CD4-positive, alpha-beta T cell (primary cell): ENCODE results near the gene ZKSCAN8. TPM values are rescaled to one million over a fixed set of nuclear protein-coding genes. Genes with fewer than 3 reads are reported as not detected.
A peak's percentile ranks its signal among the peaks of the same experiment; 100 is the strongest.

Experiments
- ATAC-seq: fragments of 200-7000 bp; cut with Tn5 transposase; one replicate; pipeline ENCODE4 v1.10.0; 2022; ENCODE audit warnings: mild to moderate bottlenecking; ENCODE audit not compliant: poor library complexity
- CTCF ChIA-PET: fragments of 350-600 bp; sonication (Branson Sonifier 250); formaldehyde crosslinking; loops from one replicate; lab custom pipeline; 2021; ENCODE audit warnings: antibody characterized with exemption, inconsistent platforms; lab: Charles Lee
- POLR2A ChIA-PET: fragments of 350-600 bp; sonication (Branson Sonifier 250); formaldehyde crosslinking; loops from one replicate; lab custom pipeline; 2021; ENCODE audit warnings: antibody characterized with exemption, inconsistent platforms; lab: Charles Lee
- DNase-seq, 14 experiments: peaks; one replicate each; pipeline ENCODE4 v3.0.0-alpha.2; 2013 to 2020; ENCODE audit warnings: mixed read lengths in 2 of 14
- H3K27ac ChIP-seq, 2 donors: one replicate each; pipeline versions ENCODE4 v1.5.1 to v1.7.0; 2013; ENCODE audit warnings: low read length in 2 of 2, low read depth in 1 of 2, mild to moderate bottlenecking in 1 of 2
- H3K27me3 ChIP-seq, 2 experiments: 1 replicate in 1 of 2; 2 replicates in 1 of 2; pipeline versions ENCODE4 v1.6.1 to v1.7.0; 2013; ENCODE audit warnings: low read length in 2 of 2, control low read depth in 1 of 2, mild to moderate bottlenecking in 1 of 2, moderate library complexity in 1 of 2; ENCODE audit not compliant: insufficient read depth in 2 of 2, control insufficient read depth in 1 of 2
- H3K36me3 ChIP-seq: one replicate; pipeline ENCODE4 v1.6.1; 2013; ENCODE audit warnings: low read length, control low read depth; ENCODE audit not compliant: insufficient read depth
- H3K4me1 ChIP-seq: one replicate; pipeline ENCODE4 v1.6.1; 2013; ENCODE audit warnings: low read length, control low read depth; ENCODE audit not compliant: insufficient read depth
- H3K4me3 ChIP-seq: one replicate; pipeline ENCODE4 v1.5.1; 2013; ENCODE audit warnings: mild to moderate bottlenecking, low read length, moderate library complexity
- H3K9me3 ChIP-seq, 2 experiments: 1 replicate in 1 of 2; 2 replicates in 1 of 2; pipeline versions ENCODE4 v1.6.1 to v1.7.0; 2013; ENCODE audit warnings: low read length in 2 of 2, mild to moderate bottlenecking in 2 of 2, control low read depth in 1 of 2, moderate library complexity in 1 of 2; ENCODE audit not compliant: control insufficient read depth in 1 of 2, insufficient read depth in 1 of 2
- H3K27ac Mint-ChIP-seq: one replicate; pipeline ENCODE4 v1.8.0; 2020; ENCODE audit warnings: mixed read lengths
- H3K27me3 Mint-ChIP-seq: one replicate; pipeline ENCODE4 v1.8.0; 2021; ENCODE audit warnings: mixed read lengths
- H3K36me3 Mint-ChIP-seq: one replicate; pipeline ENCODE4 v1.8.0; 2021; ENCODE audit warnings: low read depth, mixed read lengths
- H3K4me1 Mint-ChIP-seq: one replicate; pipeline ENCODE4 v1.8.0; 2021; ENCODE audit warnings: low read depth, mixed read lengths
- H3K4me3 Mint-ChIP-seq: one replicate; pipeline ENCODE4 v1.8.0; 2020; ENCODE audit warnings: mild to moderate bottlenecking, mixed read lengths
- H3K9me3 Mint-ChIP-seq: one replicate; pipeline ENCODE4 v1.8.0; 2020; ENCODE audit warnings: mixed read lengths
- CTCF ChIP-seq: fragments of 200-600 bp; IDR thresholded peaks from one replicate; pipeline ENCODE4 v1.8.0; 2022; ENCODE audit warnings: antibody characterized with exemption, mild to moderate bottlenecking
- intact Hi-C, 2 experiments: fragments of 100-400 bp; cut with DNase I in 1 of 2; cut with micrococcal nuclease in 1 of 2; formaldehyde crosslinking; loops; one replicate each; pipeline versions ENCODE4 v1.15.1 to v1.9.0; 2023 to 2025; cut with DNase I, micrococcal nuclease
- total RNA-seq, 174 experiments: library from RNA in 2 of 174; stranded (reverse) in 2 of 174; gene quantifications; one replicate each; pipeline ENCODE4 v1.2.3 and lab custom pipeline; 2021 to 2026

Gene ZKSCAN8
- total RNA-seq, 2 experiments from 2014 or later, result 23.2 to 25.1 TPM

- H3K27ac ChIP-seq, result peak overlapping the region in 1 of 2 donors; percentile 37
- ChIA-PET POLR2A (interaction anchor here (1.0 to 7.9 kb wide), 11 partner anchors 17 to 996 kb away, joined by 3 to 71 read pairs (median 14); partner anchors contain the start of genes ZKSCAN3, ZKSCAN4, ZSCAN12 and ZSCAN16), CTCF (interaction anchor here (1.0 to 3.0 kb wide), 10 partner anchors 8 to 241 kb away, joined by 3 to 18 read pairs (median 5); partner anchors contain the start of genes ZKSCAN4 and ZSCAN16)
- peak overlapping the region; percentile 97 for H3K4me3 Mint-ChIP-seq
- peaks cover 75% of the 10 kb centered on the region for H3K4me1 Mint-ChIP-seq
- intact Hi-C loops, result loop anchor here in 1 of 2 experiments (5.0 kb wide), 1 partner anchor 125 kb away; the partner anchor contains the start of gene ZSCAN26
- H3K4me3 ChIP-seq, result peak overlapping the region; percentile 71
- H3K36me3 ChIP-seq, result peaks cover 21% of the 10 kb centered on the region
- DNase-seq (no peak), ATAC-seq (no peak)
- no peaks in the 10 kb centered on the region for H3K9me3 Mint-ChIP-seq
- no peaks in the 10 kb centered on the region for H3K9me3 ChIP-seq
- no peaks in the 10 kb centered on the region for H3K27me3 Mint-ChIP-seq
- no peaks in the 10 kb centered on the region for H3K27me3 ChIP-seq
- H3K36me3 Mint-ChIP-seq, result peaks cover 49% of the 10 kb centered on the region
- TF ChIP-seq CTCF, result no peak
- peaks cover 31% of the 10 kb centered on the region for H3K4me1 ChIP-seq
- peak overlapping the region; percentile 95 for H3K27ac Mint-ChIP-seq
Observed at GRCh38 chr6:28142446-28142845, 763 bp downstream of the ZKSCAN8 start.

GRCh38 chr6:28145231-28145630 is 3.5 kb downstream of the ZKSCAN8 start:
- no peaks in the 10 kb centered on the region for H3K27me3 Mint-ChIP-seq
- peaks cover 67% of the 10 kb centered on the region for H3K4me1 Mint-ChIP-seq
- peaks cover 73% of the 10 kb centered on the region for H3K36me3 Mint-ChIP-seq
- ChIA-PET POLR2A (no interaction called here), CTCF (interaction anchor here (1.6 kb wide), 1 partner anchor 40 kb away, joined by 3 read pairs; no protein-coding TSS in a partner anchor)
- Histone ChIP-seq H3K4me3 (no peak overlapping the region), H3K36me3 (peaks cover 48% of the 10 kb centered on the region), H3K27ac (no peak overlapping the region), H3K9me3 (no peaks in the 10 kb centered on the region), H3K27me3 (no peaks in the 10 kb centered on the region), H3K4me1 (peaks cover 14% of the 10 kb centered on the region)
- intact Hi-C loops, result loop anchor here in 1 of 2 experiments (2.0 kb wide), 1 partner anchor 110 kb away; no protein-coding TSS in a partner anchor
- H3K9me3 Mint-ChIP-seq, result no peaks in the 10 kb centered on the region
- ATAC-seq, result no peak
- DNase-seq, result no peak
- no peak for TF ChIP-seq CTCF
- no peak overlapping the region for H3K27ac Mint-ChIP-seq
- H3K4me3 Mint-ChIP-seq, result peak overlapping the region; percentile 3

- H3K27me3 ChIP-seq, result no peaks in the 10 kb centered on the region
- CTCF ChIA-PET, result interaction anchor here (1.8 kb wide), 1 partner anchor 10 kb away, joined by 4 read pairs; no protein-coding TSS in a partner anchor
- intact Hi-C loops, result no loop called here
- POLR2A ChIA-PET, result interaction anchor here (0.7 to 3.3 kb wide), 2 partner anchors 9 to 11 kb away, joined by 3 to 12 read pairs; partner anchors contain the start of gene ZKSCAN8
- Mint-ChIP-seq H3K4me3 (no peak overlapping the region), H3K27me3 (no peaks in the 10 kb centered on the region), H3K36me3 (peaks cover 98% of the 10 kb centered on the region), H3K4me1 (peaks cover 9% of the 10 kb centered on the region), H3K27ac (no peak overlapping the region), H3K9me3 (no peaks in the 10 kb centered on the region)
- no peak overlapping the region for H3K4me3 ChIP-seq
- no peak for TF ChIP-seq CTCF
- no peak overlapping the region for H3K27ac ChIP-seq
- no peaks in the 10 kb centered on the region for H3K4me1 ChIP-seq
- peaks cover 89% of the 10 kb centered on the region for H3K36me3 ChIP-seq
- H3K9me3 ChIP-seq, result no peaks in the 10 kb centered on the region
- ATAC-seq, result no peak
- DNase-seq, result no peak
Observed at GRCh38 chr6:28152531-28152930, 10.8 kb downstream of the ZKSCAN8 start.
